PFSK-1 (cell line): ENCODE data around the gene SLC4A1.

Source experiments
- FOXP2 ChIP-seq: optimal IDR thresholded peaks from 2 replicates; pipeline ENCODE3; 2011; ENCODE audit warnings: borderline replicate concordance, control low read depth, inconsistent platforms; ENCODE audit not compliant: insufficient read depth; ENCODE audit errors: extremely low read length, extremely low read depth
- POLR2AphosphoS5 ChIP-seq: IDR thresholded peaks from 2 replicates; pipeline ENCODE4 v1.6.1; 2012; ENCODE audit warnings: low read depth, mild to moderate bottlenecking, control low read depth, low read length, moderate library complexity
- SIN3A ChIP-seq: IDR thresholded peaks from 2 replicates; pipeline ENCODE4 v1.6.1; 2012; ENCODE audit warnings: mild to moderate bottlenecking, low read length, moderate library complexity, borderline replicate concordance; ENCODE audit not compliant: insufficient read depth
- TAF1 ChIP-seq: IDR thresholded peaks from 2 replicates; pipeline ENCODE4 v1.6.1; 2012; ENCODE audit warnings: low read length, control low read depth, borderline replicate concordance; ENCODE audit not compliant: insufficient read depth
- TF ChIP-seq, protein P1 (sequence below), 2 experiments: IDR thresholded peaks; 2 replicates each; pipeline versions ENCODE4 v1.6.1 to v1.8.0; 2011 to 2012; ENCODE audit warnings: low read depth in 2 of 2, low read length in 2 of 2, control low read depth in 1 of 2, inconsistent platforms in 1 of 2, mild to moderate bottlenecking in 1 of 2, moderate library complexity in 1 of 2; ENCODE audit not compliant: insufficient read depth in 1 of 2

Gene SLC4A1

DNA sequence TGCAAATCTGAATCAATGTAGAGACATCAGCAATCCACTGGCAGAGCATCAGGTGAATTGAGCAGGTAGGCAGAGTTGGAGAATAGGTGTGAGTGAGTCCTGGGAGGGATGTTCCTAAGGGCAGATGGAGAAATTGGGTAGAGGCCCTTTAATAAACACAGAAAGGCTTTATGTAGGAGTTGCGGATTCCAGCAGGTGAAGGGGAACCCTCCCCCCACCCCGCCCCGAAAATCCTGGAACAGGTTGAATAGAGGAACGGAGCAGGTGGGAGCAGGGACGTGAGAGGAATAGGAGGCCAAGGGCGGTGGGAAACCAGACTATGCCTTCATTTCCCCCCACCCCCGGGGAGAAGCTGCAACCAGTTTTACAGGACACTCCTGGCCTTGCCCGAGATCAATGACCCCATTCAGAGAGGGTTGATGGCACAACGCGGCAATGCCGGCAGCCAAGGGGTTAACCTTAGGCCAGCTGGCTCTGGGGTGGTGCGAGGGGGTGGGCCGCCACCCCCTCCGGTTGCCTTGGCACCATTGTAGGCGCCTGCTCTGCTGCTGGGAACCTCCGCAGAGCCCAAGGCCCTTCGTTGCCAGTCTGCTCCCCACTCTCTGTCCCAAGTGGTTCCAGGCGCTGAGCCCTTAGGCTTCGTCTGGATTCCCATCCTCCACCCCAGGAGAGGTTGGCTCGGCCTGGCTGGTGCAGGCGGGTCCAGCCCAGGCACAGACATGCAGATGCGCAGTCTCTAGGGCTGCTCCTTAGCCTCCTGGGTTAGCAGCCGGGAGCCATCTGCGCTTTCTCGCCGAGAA, 39.7 kb upstream of the SLC4A1 start:
- TF ChIP-seq POLR2AphosphoS5: no peak
- no peak for TF ChIP-seq TAF1
- TF ChIP-seq, protein P1, sequence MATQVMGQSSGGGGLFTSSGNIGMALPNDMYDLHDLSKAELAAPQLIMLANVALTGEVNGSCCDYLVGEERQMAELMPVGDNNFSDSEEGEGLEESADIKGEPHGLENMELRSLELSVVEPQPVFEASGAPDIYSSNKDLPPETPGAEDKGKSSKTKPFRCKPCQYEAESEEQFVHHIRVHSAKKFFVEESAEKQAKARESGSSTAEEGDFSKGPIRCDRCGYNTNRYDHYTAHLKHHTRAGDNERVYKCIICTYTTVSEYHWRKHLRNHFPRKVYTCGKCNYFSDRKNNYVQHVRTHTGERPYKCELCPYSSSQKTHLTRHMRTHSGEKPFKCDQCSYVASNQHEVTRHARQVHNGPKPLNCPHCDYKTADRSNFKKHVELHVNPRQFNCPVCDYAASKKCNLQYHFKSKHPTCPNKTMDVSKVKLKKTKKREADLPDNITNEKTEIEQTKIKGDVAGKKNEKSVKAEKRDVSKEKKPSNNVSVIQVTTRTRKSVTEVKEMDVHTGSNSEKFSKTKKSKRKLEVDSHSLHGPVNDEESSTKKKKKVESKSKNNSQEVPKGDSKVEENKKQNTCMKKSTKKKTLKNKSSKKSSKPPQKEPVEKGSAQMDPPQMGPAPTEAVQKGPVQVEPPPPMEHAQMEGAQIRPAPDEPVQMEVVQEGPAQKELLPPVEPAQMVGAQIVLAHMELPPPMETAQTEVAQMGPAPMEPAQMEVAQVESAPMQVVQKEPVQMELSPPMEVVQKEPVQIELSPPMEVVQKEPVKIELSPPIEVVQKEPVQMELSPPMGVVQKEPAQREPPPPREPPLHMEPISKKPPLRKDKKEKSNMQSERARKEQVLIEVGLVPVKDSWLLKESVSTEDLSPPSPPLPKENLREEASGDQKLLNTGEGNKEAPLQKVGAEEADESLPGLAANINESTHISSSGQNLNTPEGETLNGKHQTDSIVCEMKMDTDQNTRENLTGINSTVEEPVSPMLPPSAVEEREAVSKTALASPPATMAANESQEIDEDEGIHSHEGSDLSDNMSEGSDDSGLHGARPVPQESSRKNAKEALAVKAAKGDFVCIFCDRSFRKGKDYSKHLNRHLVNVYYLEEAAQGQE (IDR thresholded peaks at IDR 0.05; ENCODE audit: insufficient read depth in 1 of 2, low read depth in 2 of 2, low read length in 2 of 2): no peak
- TF ChIP-seq SIN3A: no peak
- TF ChIP-seq FOXP2: no peak

DNA sequence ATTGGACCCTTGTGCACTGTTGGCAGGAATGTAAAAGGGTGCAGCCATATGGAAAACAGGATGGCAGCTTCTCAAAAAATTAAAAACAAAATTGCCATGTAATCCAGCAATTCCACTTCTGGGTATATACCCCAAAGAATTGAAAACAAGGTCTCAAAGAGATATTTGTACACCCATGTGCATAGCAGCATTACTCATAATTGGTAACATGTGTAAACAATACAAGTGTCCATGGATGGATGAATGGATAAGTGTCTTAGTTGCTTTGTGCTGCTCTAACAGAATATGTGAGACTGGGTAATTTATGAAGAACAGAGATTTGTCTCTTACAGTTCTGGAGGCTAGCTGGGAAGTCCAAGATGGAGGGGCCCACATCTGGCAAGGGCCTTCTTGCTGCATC, 36.7 kb upstream of the SLC4A1 start:
- TF ChIP-seq, protein P1 (IDR thresholded peaks at IDR 0.05; ENCODE audit: insufficient read depth in 1 of 2, low read depth in 2 of 2, low read length in 2 of 2): no peak
- no peak for TF ChIP-seq FOXP2

- TF ChIP-seq FOXP2 (no peak), POLR2AphosphoS5 (no peak), TAF1 (no peak), SIN3A (no peak)
- TF ChIP-seq, protein P1 (IDR thresholded peaks at IDR 0.05; ENCODE audit: insufficient read depth in 1 of 2, low read depth in 2 of 2, low read length in 2 of 2): no peak
Measured at GRCh38 chr17:44297975-44298374, 30.0 kb upstream of the SLC4A1 start.

DNA sequence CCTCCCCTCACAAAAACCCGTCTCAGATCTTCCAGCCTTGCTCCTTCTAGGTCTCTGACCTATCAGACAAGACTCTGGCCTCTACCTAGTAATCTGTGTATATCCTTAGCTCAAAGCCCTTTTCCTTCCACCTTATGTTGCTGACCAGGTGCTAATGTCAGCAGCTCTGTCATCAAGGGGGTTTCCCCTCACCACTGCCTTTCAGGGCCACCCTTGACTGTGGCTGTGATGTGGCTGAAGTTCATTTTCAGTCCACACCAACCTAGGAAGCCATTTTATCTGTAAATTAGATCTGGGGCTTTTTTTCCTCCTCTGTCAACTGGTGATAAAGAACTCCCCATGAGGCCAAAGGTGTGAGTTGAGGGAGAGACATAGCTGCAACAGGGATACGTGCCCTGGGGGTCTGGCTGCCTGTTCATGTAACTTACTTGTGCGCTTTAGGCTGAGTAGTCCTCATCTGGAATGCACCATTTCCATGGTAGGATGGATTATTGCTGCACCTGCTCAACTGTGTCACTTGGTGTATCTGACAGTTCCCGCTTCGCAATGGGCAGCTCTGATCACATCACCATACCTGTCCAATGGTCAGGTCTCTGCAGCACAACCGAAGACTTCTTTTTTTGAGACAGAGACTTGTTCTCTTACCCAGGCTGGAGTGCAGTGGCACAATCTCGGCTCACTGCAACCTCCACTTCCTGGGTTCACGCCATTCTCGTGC, 25.7 kb upstream of the SLC4A1 start:
- TF ChIP-seq, protein P1 (IDR thresholded peaks at IDR 0.05; ENCODE audit: insufficient read depth in 1 of 2, low read depth in 2 of 2, low read length in 2 of 2): no peak
- TF ChIP-seq TAF1: no peak
- no peak for TF ChIP-seq SIN3A
- TF ChIP-seq POLR2AphosphoS5: no peak
- no peak for TF ChIP-seq FOXP2
